ENCODE results near the gene IKZF1.

DNA sequence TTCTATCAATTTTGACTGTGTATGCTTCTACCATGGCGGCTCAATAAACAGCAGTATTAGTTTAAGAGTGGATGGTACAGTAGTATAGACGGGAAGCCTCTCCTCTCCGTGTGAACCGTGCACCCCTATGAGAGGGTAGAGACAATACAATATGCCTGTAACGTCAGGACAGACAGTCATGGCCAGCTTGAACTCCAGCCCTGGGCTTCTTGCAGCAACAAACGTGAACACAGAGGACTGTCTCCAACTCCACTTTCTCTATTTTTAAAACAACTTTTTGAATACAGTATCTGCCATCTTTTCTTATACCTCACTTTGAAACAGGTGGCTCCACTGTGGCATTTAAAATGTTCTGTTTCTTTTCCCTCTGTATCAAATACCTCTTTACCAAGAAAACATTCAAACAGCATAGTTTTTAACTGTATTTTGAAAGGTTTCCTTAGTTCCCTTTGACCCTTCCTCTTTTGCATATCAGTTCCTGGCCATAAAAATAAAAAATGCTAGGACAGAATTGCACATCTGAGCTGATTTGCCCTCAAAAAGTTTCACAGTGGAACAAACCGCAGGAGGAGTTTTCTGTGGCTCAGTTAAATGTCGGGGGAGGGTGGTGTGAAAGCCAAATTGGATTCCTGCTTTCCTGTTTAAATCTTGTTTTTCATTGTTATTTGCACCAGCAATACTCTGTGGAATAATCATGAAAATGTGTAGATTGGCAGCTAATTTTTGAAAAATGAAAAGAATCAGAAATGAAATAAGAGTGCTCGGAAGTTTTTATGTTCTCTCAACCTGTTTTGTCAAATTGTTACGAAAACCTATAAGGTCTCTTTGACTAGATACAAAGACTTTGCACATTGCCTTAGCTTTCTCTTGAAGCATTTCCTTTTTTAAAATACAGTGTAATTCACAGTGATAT lies 8.0 kb downstream of the IKZF1 start:
- TF ChIP-seq YY1 (IDR thresholded peaks at IDR 0.05; ENCODE audit: insufficient read depth, insufficient read length) (no peak), SUZ12 (IDR thresholded peaks at IDR 0.05; ENCODE audit: extremely low read depth, insufficient read depth, insufficient read length) (no peak)
